K562 (cell line): ENCODE measurements around the gene KLHL41.
"Not testable (repeated sequence)": the region's sequence is repeated elsewhere in the genome, so short reads cannot be mapped to it uniquely, and the experiment has no call there.

ENCODE experiments used
- ARHGAP35 ChIP-seq: fragments of 450-650 bp; IDR thresholded peaks from 2 replicates; pipeline ENCODE4 v1.6.1; 2018; ENCODE audit not compliant: partially characterized antibody
- EZH2 ChIP-seq: IDR thresholded peaks from 2 replicates; pipeline ENCODE4 v1.6.1; 2012; ENCODE audit warnings: low read depth, mild to moderate bottlenecking, inconsistent platforms, low read length, borderline replicate concordance
- JUND ChIP-seq, 2 experiments: IDR thresholded peaks; 2 replicates in 1 of 2; 3 replicates in 1 of 2; pipeline ENCODE4 v1.6.1; 2011; ENCODE audit warnings: borderline replicate concordance in 2 of 2, low read depth in 2 of 2, low read length in 2 of 2, improper control_type of control experiment in 1 of 2, missing biosample characterization in 1 of 2, missing genetic modification characterization in 1 of 2, missing genetic modification reagents in 1 of 2
- PHF21A ChIP-seq: fragments of 450-650 bp; IDR thresholded peaks from 2 replicates; pipeline ENCODE4 v1.6.1; 2017; ENCODE audit warnings: low read depth, borderline replicate concordance
- RCOR1 ChIP-seq, 2 experiments: IDR thresholded peaks; 2 replicates each; pipeline ENCODE4 v1.6.1; 2012; ENCODE audit warnings: low read depth in 2 of 2, low read length in 2 of 2, borderline replicate concordance in 1 of 2, improper control_type of control experiment in 1 of 2
- TAF15 ChIP-seq: fragments of 200-400 bp; formaldehyde crosslinking; IDR thresholded peaks from 2 replicates; pipeline ENCODE4 v1.6.1; 2017; ENCODE audit warnings: mild to moderate bottlenecking, low read depth, low read length, moderate library complexity
- WHSC1 ChIP-seq: IDR thresholded peaks from one replicate; pipeline ENCODE4 v1.6.1; 2012; ENCODE audit warnings: low read length, control low read depth, inconsistent platforms
- ZNF318 ChIP-seq, 2 experiments: fragments of 450-650 bp; IDR thresholded peaks; 2 replicates each; pipeline ENCODE4 v1.6.1; 2016; ENCODE audit warnings: mild to moderate bottlenecking in 2 of 2, borderline replicate concordance in 1 of 2, low read depth in 1 of 2, moderate library complexity in 1 of 2
- TF ChIP-seq, protein P1 (sequence below), 3 experiments: IDR thresholded peaks in 2 of 3; conservative IDR thresholded peaks in 1 of 3; 2 replicates each; pipeline ENCODE4 v1.5.1; 2011 to 2012; ENCODE audit warnings: low read length in 3 of 3, mild to moderate bottlenecking in 3 of 3, control low read depth in 2 of 3, improper control_type of control experiment in 1 of 3, inconsistent platforms in 1 of 3, low read depth in 1 of 3, mixed read lengths in 1 of 3, moderate library complexity in 1 of 3; ENCODE audit not compliant: insufficient read depth in 2 of 3
- TF ChIP-seq, protein P2 (sequence below): fragments of 450-650 bp; formaldehyde crosslinking; IDR thresholded peaks from 2 replicates; pipeline ENCODE4 v1.4.0; 2020; ENCODE audit warnings: mild to moderate bottlenecking, mixed read lengths

DNA sequence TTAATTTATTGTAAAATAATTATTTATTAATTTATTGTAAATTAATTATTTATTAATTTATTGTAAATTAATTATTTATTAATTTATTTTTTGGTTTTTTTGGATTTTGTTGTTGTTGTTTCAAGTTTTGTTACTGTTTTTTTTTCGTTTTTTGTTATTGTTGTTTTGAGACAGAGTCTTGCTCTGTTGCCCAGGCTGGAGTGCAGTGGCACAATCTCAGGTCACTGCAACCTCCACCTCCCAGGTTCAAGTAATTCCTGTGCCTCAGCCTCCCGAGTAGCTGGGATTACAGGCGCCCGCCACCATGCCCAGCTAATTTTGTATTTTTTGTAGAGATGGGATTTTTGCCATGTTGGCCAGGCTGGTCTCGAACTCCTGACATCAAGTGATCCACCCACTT lies 52.6 kb downstream of the KLHL41 start:
- TF ChIP-seq JUND (IDR thresholded peaks at IDR 0.05; ENCODE audit: borderline replicate concordance, low read depth, low read length); JUND (tag; IDR thresholded peaks at IDR 0.05; ENCODE audit: borderline replicate concordance, low read depth, low read length); RCOR1 (IDR thresholded peaks at IDR 0.05; ENCODE audit: borderline replicate concordance in 1 of 2, low read depth in 2 of 2, low read length in 2 of 2); ZNF318 (IDR thresholded peaks at IDR 0.05; ENCODE audit: borderline replicate concordance in 1 of 2, low read depth in 1 of 2); TAF15; PHF21A; EZH2; ARHGAP35; WHSC1: not testable (repeated sequence)
- TF ChIP-seq, protein P1, sequence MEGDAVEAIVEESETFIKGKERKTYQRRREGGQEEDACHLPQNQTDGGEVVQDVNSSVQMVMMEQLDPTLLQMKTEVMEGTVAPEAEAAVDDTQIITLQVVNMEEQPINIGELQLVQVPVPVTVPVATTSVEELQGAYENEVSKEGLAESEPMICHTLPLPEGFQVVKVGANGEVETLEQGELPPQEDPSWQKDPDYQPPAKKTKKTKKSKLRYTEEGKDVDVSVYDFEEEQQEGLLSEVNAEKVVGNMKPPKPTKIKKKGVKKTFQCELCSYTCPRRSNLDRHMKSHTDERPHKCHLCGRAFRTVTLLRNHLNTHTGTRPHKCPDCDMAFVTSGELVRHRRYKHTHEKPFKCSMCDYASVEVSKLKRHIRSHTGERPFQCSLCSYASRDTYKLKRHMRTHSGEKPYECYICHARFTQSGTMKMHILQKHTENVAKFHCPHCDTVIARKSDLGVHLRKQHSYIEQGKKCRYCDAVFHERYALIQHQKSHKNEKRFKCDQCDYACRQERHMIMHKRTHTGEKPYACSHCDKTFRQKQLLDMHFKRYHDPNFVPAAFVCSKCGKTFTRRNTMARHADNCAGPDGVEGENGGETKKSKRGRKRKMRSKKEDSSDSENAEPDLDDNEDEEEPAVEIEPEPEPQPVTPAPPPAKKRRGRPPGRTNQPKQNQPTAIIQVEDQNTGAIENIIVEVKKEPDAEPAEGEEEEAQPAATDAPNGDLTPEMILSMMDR (IDR thresholded peaks at IDR 0.05 in 2 of 3, conservative IDR thresholded peaks at IDR 0.05 in 1 of 3; ENCODE audit: insufficient read depth in 2 of 3, low read depth in 1 of 3, low read length in 3 of 3): not testable (repeated sequence)
- TF ChIP-seq, protein P2, sequence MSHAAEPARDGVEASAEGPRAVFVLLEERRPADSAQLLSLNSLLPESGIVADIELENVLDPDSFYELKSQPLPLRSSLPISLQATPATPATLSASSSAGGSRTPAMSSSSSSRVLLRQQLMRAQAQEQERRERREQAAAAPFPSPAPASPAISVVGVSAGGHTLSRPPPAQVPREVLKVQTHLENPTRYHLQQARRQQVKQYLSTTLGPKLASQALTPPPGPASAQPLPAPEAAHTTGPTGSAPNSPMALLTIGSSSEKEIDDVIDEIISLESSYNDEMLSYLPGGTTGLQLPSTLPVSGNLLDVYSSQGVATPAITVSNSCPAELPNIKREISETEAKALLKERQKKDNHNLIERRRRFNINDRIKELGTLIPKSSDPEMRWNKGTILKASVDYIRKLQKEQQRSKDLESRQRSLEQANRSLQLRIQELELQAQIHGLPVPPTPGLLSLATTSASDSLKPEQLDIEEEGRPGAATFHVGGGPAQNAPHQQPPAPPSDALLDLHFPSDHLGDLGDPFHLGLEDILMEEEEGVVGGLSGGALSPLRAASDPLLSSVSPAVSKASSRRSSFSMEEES (CRISPR knock-in tag): not testable (repeated sequence)
